B cell (primary cell): Measurements from ENCODE around the gene SHOC2. TPM values are rescaled to one million over a fixed set of nuclear protein-coding genes. Genes with fewer than 3 reads are reported as not detected.

Experiments used
- ATAC-seq: fragments of 200-7000 bp; cut with Tn5 transposase; one replicate; pipeline ENCODE4 v1.10.0; 2021; ENCODE audit warnings: low read depth, mild to moderate bottlenecking, moderate number of reproducible peaks, moderate library complexity
- CTCF ChIA-PET: fragments of 350-600 bp; sonication (Branson Sonifier 250); formaldehyde crosslinking; loops from one replicate; lab custom pipeline; 2021; ENCODE audit warnings: antibody characterized with exemption, inconsistent platforms; lab: Charles Lee
- POLR2A ChIA-PET: fragments of 350-600 bp; sonication (Branson Sonifier 250); formaldehyde crosslinking; loops from one replicate; lab custom pipeline; 2021; ENCODE audit warnings: antibody characterized with exemption; lab: Charles Lee
- DNase-seq: peaks from one replicate; pipeline ENCODE4 v3.0.0; 2013
- H2AFZ ChIP-seq: 2 replicates; pipeline ENCODE4 v1.6.1; 2012; ENCODE audit warnings: mild to moderate bottlenecking, low read depth, low read length; ENCODE audit not compliant: insufficient read depth, poor library complexity, severe bottlenecking
- H3K27ac ChIP-seq, 2 donors: 1 replicate in 1 of 2; 2 replicates in 1 of 2; pipeline ENCODE4 v1.5.1; 2012 to 2013; ENCODE audit warnings: low read length in 2 of 2, mild to moderate bottlenecking in 2 of 2, moderate library complexity in 1 of 2
- H3K27me3 ChIP-seq, 4 experiments: fragments of 200-600 bp in 1 of 4; sonication (generic) in 1 of 4; replicated peaks in 1 of 4; 1 replicate in 2 of 4; 2 replicates in 2 of 4; pipeline versions ENCODE4 v1.6.1 to v1.7.0; 2013 to 2016; ENCODE audit warnings: low read length in 3 of 4, mild to moderate bottlenecking in 2 of 4, mixed read lengths in 1 of 4, moderate library complexity in 1 of 4; ENCODE audit not compliant: insufficient read depth in 4 of 4, control insufficient read depth in 3 of 4; ENCODE audit errors: control extremely low read depth in 1 of 4
- H3K36me3 ChIP-seq, 2 experiments: replicated peaks in 1 of 2; 1 replicate in 1 of 2; 2 replicates in 1 of 2; pipeline versions ENCODE4 v1.6.1 to v1.7.1; 2013; ENCODE audit warnings: low read length in 1 of 2; ENCODE audit not compliant: insufficient read depth in 2 of 2, control insufficient read depth in 1 of 2; ENCODE audit errors: control extremely low read depth in 1 of 2, extremely low read depth in 1 of 2
- H3K4me1 ChIP-seq, 2 donors: fragments of 200-600 bp in 1 of 2; sonication (generic) in 1 of 2; 1 replicate in 1 of 2; 2 replicates in 1 of 2; pipeline versions ENCODE4 v1.5.1 to v1.6.1; 2013 to 2017; ENCODE audit warnings: low read length in 2 of 2; ENCODE audit not compliant: control insufficient read depth in 2 of 2, insufficient read depth in 2 of 2
- H3K4me2 ChIP-seq: replicated peaks from 2 replicates; pipeline ENCODE3; 2012; ENCODE audit warnings: mild to moderate bottlenecking, low read depth, low read length; ENCODE audit not compliant: poor library complexity, severe bottlenecking
- H3K4me3 ChIP-seq, 5 experiments: fragments of 200-600 bp in 1 of 5; sonication (generic) in 1 of 5; 1 replicate in 3 of 5; 2 replicates in 2 of 5; pipeline versions ENCODE4 v1.5.1 to v1.7.0; 2011 to 2016; ENCODE audit warnings: low read length in 4 of 5, mild to moderate bottlenecking in 4 of 5, low read depth in 2 of 5, control low read depth in 1 of 5, moderate library complexity in 1 of 5; ENCODE audit not compliant: insufficient read depth in 1 of 5; ENCODE audit errors: control extremely low read depth in 1 of 5, extremely low read depth in 1 of 5
- H3K79me2 ChIP-seq: fragments of 200-600 bp; sonication (generic); one replicate; pipeline ENCODE4 v1.6.0; 2016; ENCODE audit warnings: low read length; ENCODE audit not compliant: control insufficient read depth, insufficient read depth
- H3K9ac ChIP-seq: fragments of 200-600 bp; sonication (generic); 2 replicates; pipeline ENCODE4 v1.6.1; 2017; ENCODE audit warnings: mild to moderate bottlenecking, low read length, moderate library complexity
- H3K9me3 ChIP-seq, 3 donors: one replicate each; pipeline versions ENCODE4 v1.6.1 to v1.7.1; 2013; ENCODE audit warnings: low read length in 2 of 3; ENCODE audit not compliant: control insufficient read depth in 2 of 3, insufficient read depth in 1 of 3; ENCODE audit errors: control extremely low read depth in 1 of 3
- H4K20me1 ChIP-seq: 2 replicates; pipeline ENCODE4 v1.6.0; 2012; ENCODE audit warnings: mild to moderate bottlenecking, low read length; ENCODE audit not compliant: insufficient read depth, control insufficient read depth, poor library complexity, severe bottlenecking
- H3K27ac Mint-ChIP-seq: one replicate; pipeline ENCODE4 v1.8.0; 2021; ENCODE audit warnings: mixed read lengths
- H3K27me3 Mint-ChIP-seq: one replicate; pipeline ENCODE4 v1.8.0; 2021; ENCODE audit warnings: mixed read lengths
- H3K4me1 Mint-ChIP-seq: one replicate; pipeline ENCODE4 v1.8.0; 2021; ENCODE audit warnings: mixed read lengths
- H3K4me3 Mint-ChIP-seq: one replicate; pipeline ENCODE4 v1.8.0; 2021; ENCODE audit warnings: mixed read lengths
- H3K9me3 Mint-ChIP-seq: one replicate; pipeline ENCODE4 v1.8.0; 2022; ENCODE audit warnings: mixed read lengths; ENCODE audit not compliant: insufficient read depth
- EZH2 ChIP-seq: IDR thresholded peaks from 2 replicates; pipeline ENCODE4 v1.6.1; 2012; ENCODE audit warnings: borderline replicate concordance, low read depth, mild to moderate bottlenecking, moderate library complexity, low read length; ENCODE audit not compliant: insufficient read depth, poor library complexity, severe bottlenecking
- WGBS: methylation state at CpG from one replicate; pipeline ENCODE4 v1.1.5; 2013; ENCODE audit warnings: missing lambda C conversion rate; ENCODE audit not compliant: insufficient coverage; 5-methylcytosine and 5-hydroxymethylcytosine counted together
- intact Hi-C: fragments of 100-400 bp; cut with micrococcal nuclease; formaldehyde crosslinking; loops from one replicate; pipeline ENCODE4 v1.10.0; 2022
- polyA plus RNA-seq: library from polyadenylated mRNA; depleted of rRNA; stranded (reverse); fragments of >200 nt; gene quantifications from 2 replicates; pipeline ENCODE4 v1.2.3, GENCODE V29; 2012
- total RNA-seq, 2 donors: library from RNA; stranded (reverse); fragments of 120-200 nt in 1 of 2; gene quantifications; 1 replicate in 1 of 2; 2 replicates in 1 of 2; pipeline versions ENCODE4 v1.2.3 to v1.2.4, GENCODE V29; 2013 to 2022
- TF ChIP-seq, protein P1 (sequence below): fragments of 200-600 bp; IDR thresholded peaks from one replicate; pipeline ENCODE4 v1.8.0; 2022; ENCODE audit warnings: antibody characterized with exemption, mild to moderate bottlenecking

The SHOC2 gene
- total and polyA plus RNA-seq, 2 donors (not counting 1 experiment from before 2014, with no cell fraction given) = 13.3 to 116 TPM

DNA sequence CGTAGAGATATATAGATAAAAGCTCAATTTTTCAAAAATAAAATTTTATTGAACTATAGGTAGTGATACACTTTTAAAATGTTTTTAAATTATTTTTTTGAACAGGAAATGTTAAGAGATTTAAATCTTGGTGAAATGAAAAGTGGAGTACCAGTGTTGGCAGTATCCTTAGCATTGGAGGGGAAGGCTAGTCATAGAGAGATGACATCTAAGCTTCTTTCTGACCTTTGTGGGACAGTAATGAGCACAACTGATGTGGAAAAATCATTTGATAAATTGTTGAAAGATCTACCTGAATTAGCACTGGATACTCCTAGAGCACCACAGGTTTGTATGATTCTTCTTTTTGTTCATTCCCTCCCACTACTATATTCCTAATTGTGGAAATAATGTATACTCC, 31.8 kb upstream of the SHOC2 start:
- intact Hi-C loops = no loop called here
- no peak for TF ChIP-seq EZH2
- TF ChIP-seq, protein P1, sequence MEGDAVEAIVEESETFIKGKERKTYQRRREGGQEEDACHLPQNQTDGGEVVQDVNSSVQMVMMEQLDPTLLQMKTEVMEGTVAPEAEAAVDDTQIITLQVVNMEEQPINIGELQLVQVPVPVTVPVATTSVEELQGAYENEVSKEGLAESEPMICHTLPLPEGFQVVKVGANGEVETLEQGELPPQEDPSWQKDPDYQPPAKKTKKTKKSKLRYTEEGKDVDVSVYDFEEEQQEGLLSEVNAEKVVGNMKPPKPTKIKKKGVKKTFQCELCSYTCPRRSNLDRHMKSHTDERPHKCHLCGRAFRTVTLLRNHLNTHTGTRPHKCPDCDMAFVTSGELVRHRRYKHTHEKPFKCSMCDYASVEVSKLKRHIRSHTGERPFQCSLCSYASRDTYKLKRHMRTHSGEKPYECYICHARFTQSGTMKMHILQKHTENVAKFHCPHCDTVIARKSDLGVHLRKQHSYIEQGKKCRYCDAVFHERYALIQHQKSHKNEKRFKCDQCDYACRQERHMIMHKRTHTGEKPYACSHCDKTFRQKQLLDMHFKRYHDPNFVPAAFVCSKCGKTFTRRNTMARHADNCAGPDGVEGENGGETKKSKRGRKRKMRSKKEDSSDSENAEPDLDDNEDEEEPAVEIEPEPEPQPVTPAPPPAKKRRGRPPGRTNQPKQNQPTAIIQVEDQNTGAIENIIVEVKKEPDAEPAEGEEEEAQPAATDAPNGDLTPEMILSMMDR = no peak

DNA sequence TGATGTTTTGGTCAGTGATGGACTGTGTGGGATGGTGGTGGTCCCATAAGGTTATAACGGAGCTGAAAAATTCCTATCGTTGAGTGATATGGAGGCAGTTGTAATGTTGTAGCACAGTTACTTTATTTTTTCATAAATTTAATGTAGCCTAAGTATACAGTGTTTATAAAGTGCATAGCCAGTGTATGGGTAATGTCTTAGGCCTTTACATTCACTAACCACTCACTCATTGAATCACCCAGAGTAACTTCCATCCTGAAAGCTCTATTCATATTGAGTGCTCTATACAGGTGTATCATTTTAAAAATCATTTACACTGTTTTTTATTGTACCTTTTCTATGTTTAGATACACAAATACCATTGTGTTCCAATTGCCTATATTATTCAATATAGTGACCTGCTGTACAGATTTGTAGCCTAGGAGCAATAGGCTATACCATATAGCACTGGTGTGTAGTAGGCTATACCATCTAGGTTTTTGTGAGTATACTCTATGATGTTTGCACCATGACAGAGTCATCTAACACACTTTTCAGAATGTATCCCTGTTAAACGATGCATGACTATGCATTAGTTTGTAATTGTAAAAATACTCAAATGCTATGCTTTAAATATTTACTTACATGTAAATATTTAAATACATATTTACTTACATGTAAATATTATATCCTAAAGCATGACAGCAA, 26.7 kb upstream of the SHOC2 start:
- peaks cover 11 to 73% of the 10 kb centered on the region in 2 experiments for H3K36me3 ChIP-seq
- no peaks in the 10 kb centered on the region for H3K9me3 ChIP-seq
- no peak overlapping the region for H2AFZ ChIP-seq
- H3K27ac ChIP-seq = peak overlapping the region in 1 of 2 donors; percentile 48
- Mint-ChIP-seq H3K27me3 (no peaks in the 10 kb centered on the region), H3K27ac (peak overlapping the region; percentile 32), H3K4me3 (no peak overlapping the region), H3K4me1 (peaks cover 24% of the 10 kb centered on the region), H3K9me3 (no peaks in the 10 kb centered on the region)
- POLR2A ChIA-PET = no interaction called here
- TF ChIP-seq, protein P1 = no peak
- no peak for TF ChIP-seq EZH2
- peaks cover 24% of the 10 kb centered on the region for H3K79me2 ChIP-seq
- no CpG with 5 or more reads among the region's 3 CpGs for WGBS
- no peak overlapping the region for H3K4me2 ChIP-seq
- no peak for DNase-seq
- H3K4me3 ChIP-seq = no peak overlapping the region
- H3K27me3 ChIP-seq = no peaks in the 10 kb centered on the region
- ATAC-seq = no peak
- intact Hi-C loops = loop anchor here (1.0 kb wide), 4 partner anchors 19 to 282 kb away; no protein-coding TSS in a partner anchor
- H4K20me1 ChIP-seq = peaks cover 40% of the 10 kb centered on the region
- CTCF ChIA-PET = interaction anchor here (0.7 to 11.2 kb wide), 24 partner anchors 8 to 282 kb away, joined by 3 to 169 read pairs (median 6); partner anchors contain the start of gene BBIP1
- peaks cover 0 to 7% of the 10 kb centered on the region in 2 donors for H3K4me1 ChIP-seq
- no peak overlapping the region for H3K9ac ChIP-seq

More for the DNA sequence above, 31.8 kb upstream of the SHOC2 start:
- ATAC-seq = no peak
- Mint-ChIP-seq H3K4me1 (peaks cover 18% of the 10 kb centered on the region), H3K27me3 (no peaks in the 10 kb centered on the region), H3K27ac (no peak overlapping the region), H3K4me3 (no peak overlapping the region), H3K9me3 (no peaks in the 10 kb centered on the region)
- H3K4me2 ChIP-seq = no peak overlapping the region
- H3K79me2 ChIP-seq = peaks cover 21% of the 10 kb centered on the region
- H3K9ac ChIP-seq = no peak overlapping the region
- ChIA-PET POLR2A (no interaction called here), CTCF (interaction anchor here (1.4 to 2.3 kb wide), 6 partner anchors 9 to 141 kb away, joined by 4 to 24 read pairs (median 7); no protein-coding TSS in a partner anchor)
- H3K36me3 ChIP-seq = peaks cover 14 to 78% of the 10 kb centered on the region in 2 experiments
- no CpG with 5 or more reads among the region's 1 CpG for WGBS
- no peaks in the 10 kb centered on the region for H3K9me3 ChIP-seq
- H3K4me1 ChIP-seq = peaks cover 0 to 7% of the 10 kb centered on the region in 2 donors
- H4K20me1 ChIP-seq = peaks cover 28% of the 10 kb centered on the region
- peak overlapping the region in 1 of 2 donors; percentile 12 for H3K27ac ChIP-seq
- no peaks in the 10 kb centered on the region for H3K27me3 ChIP-seq
- H2AFZ ChIP-seq = no peak overlapping the region
- no peak for DNase-seq
- no peak overlapping the region for H3K4me3 ChIP-seq
